ENCODE results near the gene OAS3. TPM values are rescaled to one million over a fixed set of nuclear protein-coding genes. Genes with fewer than 3 reads are reported as not detected.
A peak's percentile ranks its signal among the peaks of the same experiment; 100 is the strongest.

The OAS3 gene
- total and polyA plus RNA-seq, 2 experiments from 2014 or later: 0.22 to 0.35 TPM

DNA sequence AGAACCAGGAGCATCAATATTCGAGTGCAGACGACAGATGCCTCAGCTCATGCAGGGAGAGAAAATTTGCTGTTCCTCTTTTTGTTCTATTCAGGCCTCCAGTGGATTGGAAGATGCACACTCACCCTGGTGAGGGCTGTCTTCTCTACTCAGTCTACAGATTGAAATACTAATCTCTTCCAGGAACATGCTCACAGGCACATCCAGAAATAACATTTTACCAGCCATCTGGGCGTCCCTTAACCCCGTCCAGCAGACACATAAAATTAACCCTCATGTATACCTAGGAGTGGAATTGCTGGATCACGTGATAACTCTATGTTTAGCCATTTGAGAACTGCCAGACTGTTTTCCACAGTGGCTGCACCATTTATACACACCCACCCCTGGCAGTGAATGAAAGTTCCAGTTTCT lies 35.6 kb downstream of the OAS3 start:
- in situ Hi-C loops (cut with MboI): no loop called here
- H3K9ac ChIP-seq: no peak overlapping the region
- H3K27me3 ChIP-seq (replicated peaks; ENCODE audit: insufficient read depth): no peaks in the 10 kb centered on the region
- no peak overlapping the region for H3K27ac ChIP-seq
- H2AFZ ChIP-seq: no peak overlapping the region
- no peaks in the 10 kb centered on the region for H3K36me3 ChIP-seq (ENCODE audit: low read depth)
- H3K4me1 ChIP-seq (ENCODE audit: insufficient read depth): peaks cover 3% of the 10 kb centered on the region; the same call in 1 of the 2 replicates
- no peak overlapping the region for H3K4me3 ChIP-seq
- no peak for DNase-seq
- 0 out of 2 replicates have a peak, but pooled peaks cover 4% of the 10 kb centered on the region for H3F3A ChIP-seq (ENCODE audit: insufficient read depth)
- no peak overlapping the region for H3K4me2 ChIP-seq (ENCODE audit: unreplicated experiment)
- no peak for TF ChIP-seq EZH2phosphoT487 (IDR thresholded peaks at IDR 0.05; ENCODE audit: insufficient read depth, low read depth)
- no peaks in the 10 kb centered on the region for H3K9me2 ChIP-seq (ENCODE audit: insufficient read depth)
- no peaks in the 10 kb centered on the region for H4K20me1 ChIP-seq (ENCODE audit: insufficient read depth)
- 1 to 2% methylated on average over 5 of the region's 5 CpGs for whole genome bisulfite sequencing, 2 experiments (ENCODE audit: low coverage in 1 of 2, low lambda C conversion rate in 2 of 2, missing lambda C conversion rate in 2 of 2)
- H3K79me2 ChIP-seq (ENCODE audit: insufficient read depth): no peaks in the 10 kb centered on the region
- H3K9me3 ChIP-seq (ENCODE audit: low read depth): no peaks in the 10 kb centered on the region

DNA sequence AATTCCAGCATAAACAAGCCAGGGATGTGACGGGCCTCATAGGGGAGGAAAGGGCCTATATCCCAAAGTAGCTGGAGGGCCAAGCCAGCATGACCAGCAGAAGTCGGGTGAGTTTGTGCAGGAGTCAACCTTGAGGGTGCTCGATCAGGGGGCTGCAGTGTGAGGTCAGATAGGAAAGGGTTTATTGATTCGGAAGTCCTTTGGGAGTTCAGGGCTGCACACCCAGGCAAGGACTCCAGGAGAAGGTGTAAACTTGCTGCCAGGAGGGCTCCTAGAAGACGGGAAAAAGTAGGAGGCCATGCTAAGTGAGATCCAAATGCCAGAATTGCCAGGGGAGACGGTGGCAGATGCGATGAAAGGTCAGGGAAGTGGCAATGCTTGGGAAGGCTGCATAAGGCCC lies 36.6 kb downstream of the OAS3 start:
- H3F3A ChIP-seq (ENCODE audit: insufficient read depth): 0 out of 2 replicates have a peak, but pooled peaks cover 4% of the 10 kb centered on the region
- H4K20me1 ChIP-seq (ENCODE audit: insufficient read depth): no peaks in the 10 kb centered on the region
- no peaks in the 10 kb centered on the region for H3K27me3 ChIP-seq (replicated peaks; ENCODE audit: insufficient read depth)
- no peaks in the 10 kb centered on the region for H3K79me2 ChIP-seq (ENCODE audit: insufficient read depth)
- no peaks in the 10 kb centered on the region for H3K36me3 ChIP-seq (ENCODE audit: low read depth)
- H2AFZ ChIP-seq: no peak overlapping the region
- no peaks in the 10 kb centered on the region for H3K9me2 ChIP-seq (ENCODE audit: insufficient read depth)
- H3K27ac ChIP-seq: no peak overlapping the region
- peaks cover 3% of the 10 kb centered on the region; the same call in 1 of the 2 replicates for H3K4me1 ChIP-seq (ENCODE audit: insufficient read depth)
- H3K9me3 ChIP-seq (ENCODE audit: low read depth): no peaks in the 10 kb centered on the region
- WGBS, 2 experiments (ENCODE audit: low coverage in 1 of 2, low lambda C conversion rate in 2 of 2, missing lambda C conversion rate in 2 of 2): 82 to 85% methylated on average over 7 of the region's 7 CpGs
- TF ChIP-seq EZH2 (IDR thresholded peaks at IDR 0.05; ENCODE audit: insufficient read depth, poor library complexity, severe bottlenecking) (no peak), EZH2phosphoT487 (IDR thresholded peaks at IDR 0.05; ENCODE audit: insufficient read depth, low read depth) (no peak)
- in situ Hi-C loops (cut with MboI): no loop called here
- H3K9ac ChIP-seq: no peak overlapping the region
- no peak overlapping the region for H3K4me2 ChIP-seq (ENCODE audit: unreplicated experiment)
- no peak overlapping the region for H3K4me3 ChIP-seq
- DNase-seq: no peak

DNA sequence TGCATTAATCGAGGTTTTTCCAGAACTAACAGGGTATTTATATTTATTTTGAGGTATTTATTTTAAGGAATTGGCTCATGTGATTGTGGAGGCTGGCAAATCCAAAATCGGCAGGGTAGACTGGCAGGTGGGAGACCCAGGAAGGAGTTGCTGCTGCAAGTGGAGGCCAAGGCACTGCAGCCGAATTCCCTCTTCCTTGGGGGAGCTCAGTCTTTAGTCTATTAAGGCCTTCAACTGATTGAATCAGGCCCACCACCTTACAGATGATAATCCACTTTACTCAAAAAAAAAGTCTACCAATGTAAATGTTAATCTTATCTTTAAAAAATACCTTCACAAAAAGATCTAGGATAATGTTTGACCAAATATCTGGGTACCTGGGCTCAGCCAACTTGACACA lies 38.9 kb downstream of the OAS3 start:
- 62 to 68% methylated on average over 3 of the region's 3 CpGs for WGBS, 2 experiments (ENCODE audit: low coverage in 1 of 2, low lambda C conversion rate in 2 of 2, missing lambda C conversion rate in 2 of 2)
- Histone ChIP-seq H3K9me3 (ENCODE audit: low read depth) (no peaks in the 10 kb centered on the region), H3K36me3 (ENCODE audit: low read depth) (no peaks in the 10 kb centered on the region), H3F3A (ENCODE audit: insufficient read depth) (0 out of 2 replicates have a peak, but pooled peaks cover 4% of the 10 kb centered on the region), H3K4me3 (no peak overlapping the region), H3K4me1 (ENCODE audit: insufficient read depth) (peaks cover 3% of the 10 kb centered on the region; the same call in 1 of the 2 replicates), H3K9me2 (ENCODE audit: insufficient read depth) (no peaks in the 10 kb centered on the region), H3K79me2 (ENCODE audit: insufficient read depth) (no peaks in the 10 kb centered on the region), H3K27me3 (replicated peaks; ENCODE audit: insufficient read depth) (no peaks in the 10 kb centered on the region), H3K9ac (no peak overlapping the region), H2AFZ (peak overlapping the region; percentile 93), H4K20me1 (ENCODE audit: insufficient read depth) (no peaks in the 10 kb centered on the region), H3K4me2 (ENCODE audit: unreplicated experiment) (no peak overlapping the region), H3K27ac (no peak overlapping the region)
- in situ Hi-C loops (cut with MboI): no loop called here
- DNase-seq: no peak
- TF ChIP-seq EZH2phosphoT487 (IDR thresholded peaks at IDR 0.05; ENCODE audit: insufficient read depth, low read depth) (no peak), EZH2 (IDR thresholded peaks at IDR 0.05; ENCODE audit: insufficient read depth, poor library complexity, severe bottlenecking) (no peak)

DNA sequence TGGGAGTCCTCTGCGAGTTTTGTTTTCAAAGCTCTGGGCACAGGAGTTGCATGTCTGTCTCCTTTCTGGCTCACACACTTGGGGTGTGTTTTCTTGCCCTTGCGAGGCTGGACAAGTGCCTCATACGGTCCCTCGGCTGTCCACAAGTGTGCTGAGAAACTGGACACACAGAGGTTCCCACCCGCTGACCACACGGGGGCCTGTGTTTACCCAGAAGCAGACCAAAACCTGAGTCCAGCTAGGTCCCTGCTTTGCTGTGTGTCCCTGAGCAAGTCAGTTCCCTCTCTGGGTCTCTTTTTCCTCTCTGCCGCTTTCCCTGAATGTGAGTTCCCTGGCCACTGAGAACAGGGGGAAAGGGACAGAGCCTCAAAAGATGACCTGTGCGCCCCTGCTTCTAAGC lies 39.4 kb downstream of the OAS3 start:
- peak overlapping the region; percentile 93 for H2AFZ ChIP-seq
- no peaks in the 10 kb centered on the region for H4K20me1 ChIP-seq (ENCODE audit: insufficient read depth)
- peak overlapping the region; percentile 91 for H3K4me2 ChIP-seq (ENCODE audit: unreplicated experiment)
- no peaks in the 10 kb centered on the region for H3K36me3 ChIP-seq (ENCODE audit: low read depth)
- H3K27ac ChIP-seq: peak overlapping the region; percentile 41; the same call in 1 of the 2 replicates
- 27 to 32% methylated on average over 8 of the region's 8 CpGs for WGBS, 2 experiments (ENCODE audit: low coverage in 1 of 2, low lambda C conversion rate in 2 of 2, missing lambda C conversion rate in 2 of 2)
- H3F3A ChIP-seq (ENCODE audit: insufficient read depth): 0 out of 2 replicates have a peak, but pooled peaks cover 4% of the 10 kb centered on the region
- H3K79me2 ChIP-seq (ENCODE audit: insufficient read depth): no peaks in the 10 kb centered on the region
- no peaks in the 10 kb centered on the region for H3K9me2 ChIP-seq (ENCODE audit: insufficient read depth)
- DNase-seq: peak; percentile 20
- TF ChIP-seq EZH2 (IDR thresholded peaks at IDR 0.05; ENCODE audit: insufficient read depth, poor library complexity, severe bottlenecking): no peak
- no peak for TF ChIP-seq EZH2phosphoT487 (IDR thresholded peaks at IDR 0.05; ENCODE audit: insufficient read depth, low read depth)
- peak overlapping the region; percentile 72 for H3K9ac ChIP-seq
- H3K9me3 ChIP-seq (ENCODE audit: low read depth): no peaks in the 10 kb centered on the region
- no peaks in the 10 kb centered on the region for H3K27me3 ChIP-seq (replicated peaks; ENCODE audit: insufficient read depth)
- peaks cover 3% of the 10 kb centered on the region; the same call in 1 of the 2 replicates for H3K4me1 ChIP-seq (ENCODE audit: insufficient read depth)
- H3K4me3 ChIP-seq: peak overlapping the region; percentile 73
- in situ Hi-C loops (cut with MboI): no loop called here

Data from GM23248 (cell line).